Calu3 (cell line): ENCODE data around the gene PTCRA. TPM values are rescaled to one million over a fixed set of nuclear protein-coding genes. Genes with fewer than 3 reads are reported as not detected.
"Not testable (repeated sequence)": the region's sequence is repeated elsewhere in the genome, so short reads cannot be mapped to it uniquely, and the experiment has no call there.

Experiments used
- BruUV-seq: library from RNA; stranded (reverse); fragments of 400-500 nt; replicated peaks from 2 replicates; lab custom pipeline; 2021; lab: Mats Ljungman, UMichigan
- CTCF ChIA-PET: fragments of 300-600 bp; sonication (Branson Sonifier 250); formaldehyde crosslinking; loops from one replicate; lab custom pipeline; 2022; ENCODE audit warnings: antibody characterized with exemption; lab: Charles Lee
- DNase-seq: peaks from one replicate; pipeline ENCODE4 v3.0.0; 2022
- H3K27ac Mint-ChIP-seq: one replicate; pipeline ENCODE4 v1.8.0; 2022; ENCODE audit warnings: mixed read lengths; ENCODE audit not compliant: unreplicated experiment
- H3K27me3 Mint-ChIP-seq: one replicate; pipeline ENCODE4 v1.8.0; 2022; ENCODE audit warnings: mixed read lengths; ENCODE audit not compliant: unreplicated experiment
- H3K36me3 Mint-ChIP-seq: one replicate; pipeline ENCODE4 v1.8.0; 2022; ENCODE audit warnings: mild to moderate bottlenecking, moderate library complexity, mixed read lengths; ENCODE audit not compliant: insufficient read depth, unreplicated experiment
- H3K4me1 Mint-ChIP-seq: one replicate; pipeline ENCODE4 v1.8.0; 2022; ENCODE audit warnings: mild to moderate bottlenecking, low read depth, mixed read lengths; ENCODE audit not compliant: unreplicated experiment
- H3K4me3 Mint-ChIP-seq: one replicate; pipeline ENCODE4 v1.8.0; 2022; ENCODE audit warnings: mild to moderate bottlenecking, low read depth, moderate library complexity, mixed read lengths; ENCODE audit not compliant: unreplicated experiment
- H3K9me3 Mint-ChIP-seq: one replicate; pipeline ENCODE4 v1.8.0; 2022; ENCODE audit warnings: low read depth, mixed read lengths; ENCODE audit not compliant: unreplicated experiment
- intact Hi-C: fragments of 100-400 bp; cut with micrococcal nuclease; formaldehyde crosslinking; loops from one replicate; pipeline ENCODE4 v1.10.0; 2022; ENCODE audit not compliant: unreplicated experiment
- total RNA-seq: library from RNA; stranded (reverse); gene quantifications from 2 replicates; pipeline ENCODE4 v1.2.3, GENCODE V29; 2022
- TF ChIP-seq, protein P1 (sequence below): fragments of 200-600 bp; IDR thresholded peaks from one replicate; pipeline ENCODE4 v1.8.0; 2022; ENCODE audit warnings: antibody characterized with exemption; ENCODE audit not compliant: unreplicated experiment

Gene PTCRA
- total RNA-seq, 1 experiment from 2014 or later, result not detected

DNA sequence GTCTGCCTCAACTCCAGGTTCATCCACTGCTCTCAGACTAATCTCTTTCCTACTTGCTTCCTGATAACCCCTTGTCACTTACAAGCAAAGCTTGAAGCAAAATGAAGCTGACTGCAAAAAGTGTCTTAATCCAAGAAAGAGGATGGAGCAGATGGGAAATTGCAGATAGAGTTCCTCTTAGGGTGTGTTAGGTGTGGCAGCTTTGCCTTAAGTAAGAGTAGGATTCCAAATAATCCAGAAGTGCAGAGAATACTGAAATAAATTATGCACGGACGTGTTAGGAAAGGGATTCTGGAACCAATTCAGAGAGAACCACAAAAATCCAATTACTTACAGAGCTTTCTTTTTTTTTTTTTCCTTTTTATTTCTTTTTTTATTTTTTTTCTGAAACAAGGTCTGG, 42.5 kb upstream of the PTCRA start:
- Mint-ChIP-seq H3K27ac (no peak overlapping the region), H3K4me3 (no peak overlapping the region), H3K36me3 (peaks cover 11% of the 10 kb centered on the region), H3K4me1 (no peaks in the 10 kb centered on the region), H3K9me3 (no peaks in the 10 kb centered on the region), H3K27me3 (no peaks in the 10 kb centered on the region)
- TF ChIP-seq, protein P1, sequence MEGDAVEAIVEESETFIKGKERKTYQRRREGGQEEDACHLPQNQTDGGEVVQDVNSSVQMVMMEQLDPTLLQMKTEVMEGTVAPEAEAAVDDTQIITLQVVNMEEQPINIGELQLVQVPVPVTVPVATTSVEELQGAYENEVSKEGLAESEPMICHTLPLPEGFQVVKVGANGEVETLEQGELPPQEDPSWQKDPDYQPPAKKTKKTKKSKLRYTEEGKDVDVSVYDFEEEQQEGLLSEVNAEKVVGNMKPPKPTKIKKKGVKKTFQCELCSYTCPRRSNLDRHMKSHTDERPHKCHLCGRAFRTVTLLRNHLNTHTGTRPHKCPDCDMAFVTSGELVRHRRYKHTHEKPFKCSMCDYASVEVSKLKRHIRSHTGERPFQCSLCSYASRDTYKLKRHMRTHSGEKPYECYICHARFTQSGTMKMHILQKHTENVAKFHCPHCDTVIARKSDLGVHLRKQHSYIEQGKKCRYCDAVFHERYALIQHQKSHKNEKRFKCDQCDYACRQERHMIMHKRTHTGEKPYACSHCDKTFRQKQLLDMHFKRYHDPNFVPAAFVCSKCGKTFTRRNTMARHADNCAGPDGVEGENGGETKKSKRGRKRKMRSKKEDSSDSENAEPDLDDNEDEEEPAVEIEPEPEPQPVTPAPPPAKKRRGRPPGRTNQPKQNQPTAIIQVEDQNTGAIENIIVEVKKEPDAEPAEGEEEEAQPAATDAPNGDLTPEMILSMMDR, result no peak
- BruUV-seq, result no TSS peak
- CTCF ChIA-PET, result interaction anchor here (0.6 to 1.0 kb wide), 3 partner anchors 87 to 214 kb away, joined by 3 to 6 read pairs (median 5); partner anchors contain the start of gene GNMT
- intact Hi-C loops, result loop anchor here (10.0 kb wide), 2 partner anchors 309 to 659 kb away; partner anchors contain the start of genes MRPS10 and UBR2
- DNase-seq, result no peak

DNA sequence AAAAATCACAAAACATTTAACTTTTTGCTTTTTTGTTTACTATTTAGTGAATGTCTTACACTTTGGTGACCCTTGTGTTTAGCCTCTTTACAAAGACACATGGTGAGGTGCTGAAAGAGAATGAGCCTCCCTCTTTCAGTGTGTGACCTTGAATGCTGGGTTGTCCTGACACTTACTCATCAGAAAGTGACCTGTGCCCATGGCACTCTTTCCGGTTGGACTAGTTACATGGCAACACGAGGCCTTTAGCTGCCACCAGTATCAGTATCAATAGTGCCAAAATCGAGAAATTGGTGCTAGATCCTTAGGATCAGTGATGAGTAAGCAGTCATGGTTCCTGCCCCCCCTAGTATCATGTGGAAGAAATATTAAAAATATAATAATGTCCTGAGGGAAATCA, 38.2 kb upstream of the PTCRA start:
- H3K4me3 Mint-ChIP-seq, result no peak overlapping the region
- no peaks in the 10 kb centered on the region for H3K27me3 Mint-ChIP-seq
- DNase-seq, result no peak
- intact Hi-C loops, result loop anchor here (1.0 to 10.0 kb wide), 5 partner anchors 130 to 663 kb away; partner anchors contain the start of genes MRPS10, TBCC and UBR2
- H3K36me3 Mint-ChIP-seq, result peaks cover 42% of the 10 kb centered on the region
- no TSS peak for BruUV-seq
- H3K9me3 Mint-ChIP-seq, result no peaks in the 10 kb centered on the region
- TF ChIP-seq, protein P1, result no peak
- CTCF ChIA-PET, result interaction anchor here (1.6 kb wide), 1 partner anchor 216 kb away, joined by 10 read pairs; no protein-coding TSS in a partner anchor
- no peak overlapping the region for H3K27ac Mint-ChIP-seq
- H3K4me1 Mint-ChIP-seq, result no peaks in the 10 kb centered on the region

- peak within 1 kb of the TSS; percentile 87 for H3K4me3 Mint-ChIP-seq
- peak; percentile 88 for DNase-seq
- peak within 1 kb of the TSS; percentile 99 for H3K27ac Mint-ChIP-seq
- TF ChIP-seq, protein P1, result no peak
- CTCF ChIA-PET, result interaction anchor here (0.6 to 1.5 kb wide), 7 partner anchors 11 to 332 kb away, joined by 3 to 17 read pairs (median 4); partner anchors contain the start of gene TBCC
- H3K36me3 Mint-ChIP-seq, result peaks cover 61% of the 10 kb centered on the region
- H3K9me3 Mint-ChIP-seq, result no peaks in the 10 kb centered on the region
- BruUV-seq, result TSS peak; percentile 99
- intact Hi-C loops, result loop anchor here (5.0 to 10.0 kb wide), 3 partner anchors 132 to 665 kb away; partner anchors contain the start of genes MRPS10, TBCC and UBR2
- no peaks in the 10 kb centered on the region for H3K27me3 Mint-ChIP-seq
- H3K4me1 Mint-ChIP-seq, result no peaks in the 10 kb centered on the region
These were observed 36.2 kb upstream of the PTCRA start, which contains the start of gene RPL7L1 for GRCh38 chr6:42879372-42880239. RPL7L1 (plus strand) TSS chr6:42879616; CDS start chr6:42879911, 295 bp downstream.

GRCh38 chr6:42880240-42880817, 35.5 kb upstream of the PTCRA start:
- intact Hi-C loops, DNase-seq, H3K4me1 Mint-ChIP-seq, H3K9me3 Mint-ChIP-seq, H3K27me3 Mint-ChIP-seq: not testable (repeated sequence)
- H3K4me3 Mint-ChIP-seq, result peak overlapping the region; percentile 87
- CTCF ChIA-PET, result interaction anchor here (0.6 to 1.6 kb wide), 5 partner anchors 10 to 954 kb away, joined by 3 to 17 read pairs (median 5); partner anchors contain the start of gene TBCC
- H3K36me3 Mint-ChIP-seq, result peaks cover 68% of the 10 kb centered on the region
- TSS peak; percentile 63 for BruUV-seq
- peak overlapping the region; percentile 99 for H3K27ac Mint-ChIP-seq

DNA sequence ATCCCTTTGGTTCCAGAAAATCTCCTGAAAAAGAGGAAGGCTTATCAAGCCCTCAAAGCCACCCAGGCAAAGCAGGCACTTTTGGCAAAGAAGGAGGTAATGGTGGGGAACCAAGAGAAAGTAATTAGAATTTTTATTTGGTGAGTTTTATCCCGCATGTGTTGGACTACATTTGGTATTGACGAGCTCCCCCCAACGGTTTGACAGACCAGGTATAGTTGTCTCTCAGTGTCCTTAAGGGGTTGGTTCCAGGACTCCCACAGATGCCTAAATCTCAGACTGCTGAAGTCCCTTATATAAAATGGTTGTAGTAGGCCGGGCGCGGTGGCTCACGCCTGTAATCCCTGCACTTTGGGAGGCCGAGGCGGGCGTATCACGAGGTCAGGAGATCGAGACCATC, 35.0 kb upstream of the PTCRA start:
- DNase-seq, intact Hi-C loops, BruUV-seq, H3K9me3 Mint-ChIP-seq, H3K27me3 Mint-ChIP-seq, H3K4me1 Mint-ChIP-seq: not testable (repeated sequence)
- H3K36me3 Mint-ChIP-seq, result peaks cover 73% of the 10 kb centered on the region
- peak overlapping the region; percentile 99 for H3K27ac Mint-ChIP-seq
- CTCF ChIA-PET, result interaction anchor here (0.6 to 1.6 kb wide), 3 partner anchors 10 to 954 kb away, joined by 3 to 4 read pairs (median 3); a partner anchor contains a TSS
- H3K4me3 Mint-ChIP-seq, result peak overlapping the region; percentile 87
